Measurements from ENCODE around the gene C22orf23. TPM values are rescaled to one million over a fixed set of nuclear protein-coding genes. Genes with fewer than 3 reads are reported as not detected.

The C22orf23 gene
- total RNA-seq, 6 experiments from 2014 or later: 0.40 TPM; not detected in 5

GRCh38 chr22:37929390-37929789 lies 24.0 kb downstream of the C22orf23 start:
- Histone ChIP-seq H3K27ac (no peak overlapping the region), H3K36me3 (peaks cover 0 to 24% (median 5%) of the 10 kb centered on the region in 4 donors), H3K4me3 (no peak overlapping the region), H3K27me3 (no peaks in the 10 kb centered on the region), H3K9me3 (no peaks in the 10 kb centered on the region), H3K4me1 (peaks cover 0 to 11% (median 2%) of the 10 kb centered on the region in 4 donors)
- DNase-seq: no peak
- ATAC-seq: no peak
- no CpG with 5 or more reads among the region's 5 CpGs for WGBS (ENCODE audit: insufficient coverage, low coverage, low lambda C conversion rate, missing lambda C conversion rate)
- intact Hi-C loops (cut with DNase I): no loop called here
- no peak for TF ChIP-seq POLR2A (IDR thresholded peaks at IDR 0.05)
- TF ChIP-seq CTCF (IDR thresholded peaks at IDR 0.05): no peak

- H3K27ac ChIP-seq: no peak overlapping the region
- ATAC-seq: no peak
- TF ChIP-seq CTCF (IDR thresholded peaks at IDR 0.05): no peak
- no peak for TF ChIP-seq POLR2A (IDR thresholded peaks at IDR 0.05)
- H3K9me3 ChIP-seq: no peaks in the 10 kb centered on the region
- intact Hi-C loops (cut with DNase I): no loop called here
- 100% methylated on average over 1 of the region's 5 CpGs for WGBS (ENCODE audit: insufficient coverage, low coverage, low lambda C conversion rate, missing lambda C conversion rate)
- no peaks in the 10 kb centered on the region for H3K4me1 ChIP-seq
- H3K4me3 ChIP-seq: no peak overlapping the region
- H3K27me3 ChIP-seq: no peaks in the 10 kb centered on the region
- H3K36me3 ChIP-seq: peaks cover 0 to 24% (median 5%) of the 10 kb centered on the region in 4 donors
- DNase-seq: no peak
Measured at GRCh38 chr22:37927637-37927936, 25.8 kb downstream of the C22orf23 start.

- intact Hi-C loops (cut with DNase I): no loop called here
- Histone ChIP-seq H3K4me3 (no peak overlapping the region), H3K27me3 (no peaks in the 10 kb centered on the region), H3K27ac (no peak overlapping the region), H3K36me3 (peaks cover 0 to 24% (median 5%) of the 10 kb centered on the region in 4 donors), H3K9me3 (no peaks in the 10 kb centered on the region), H3K4me1 (no peaks in the 10 kb centered on the region)
- ATAC-seq (no peak), DNase-seq (no peak)
- TF ChIP-seq CTCF (IDR thresholded peaks at IDR 0.05): no peak
- TF ChIP-seq POLR2A (IDR thresholded peaks at IDR 0.05): no peak
- 72% methylated on average over 4 of the region's 32 CpGs for WGBS (ENCODE audit: insufficient coverage, low coverage, low lambda C conversion rate, missing lambda C conversion rate)
Measured at GRCh38 chr22:37926771-37927636, 26.4 kb downstream of the C22orf23 start.

- no peak for DNase-seq
- WGBS (ENCODE audit: insufficient coverage, low coverage, low lambda C conversion rate, missing lambda C conversion rate): 83% methylated on average over 2 of the region's 7 CpGs
- TF ChIP-seq CTCF (IDR thresholded peaks at IDR 0.05): no peak
- no peak for TF ChIP-seq POLR2A (IDR thresholded peaks at IDR 0.05)
- Histone ChIP-seq H3K36me3 (peaks cover 0 to 26% (median 5%) of the 10 kb centered on the region in 4 donors), H3K27ac (no peak overlapping the region), H3K4me1 (no peaks in the 10 kb centered on the region), H3K4me3 (no peak overlapping the region), H3K27me3 (no peaks in the 10 kb centered on the region), H3K9me3 (no peaks in the 10 kb centered on the region)
- intact Hi-C loops (cut with DNase I): no loop called here
- no peak for ATAC-seq
Measured at GRCh38 chr22:37926358-37926757, 27.0 kb downstream of the C22orf23 start.
